ENCODE data around the gene KLHDC3. TPM values are rescaled to one million over a fixed set of nuclear protein-coding genes. Genes with fewer than 3 reads are reported as not detected.

Gene KLHDC3
- total RNA-seq, 1 donor from 2014 or later: 52.1 TPM

DNA sequence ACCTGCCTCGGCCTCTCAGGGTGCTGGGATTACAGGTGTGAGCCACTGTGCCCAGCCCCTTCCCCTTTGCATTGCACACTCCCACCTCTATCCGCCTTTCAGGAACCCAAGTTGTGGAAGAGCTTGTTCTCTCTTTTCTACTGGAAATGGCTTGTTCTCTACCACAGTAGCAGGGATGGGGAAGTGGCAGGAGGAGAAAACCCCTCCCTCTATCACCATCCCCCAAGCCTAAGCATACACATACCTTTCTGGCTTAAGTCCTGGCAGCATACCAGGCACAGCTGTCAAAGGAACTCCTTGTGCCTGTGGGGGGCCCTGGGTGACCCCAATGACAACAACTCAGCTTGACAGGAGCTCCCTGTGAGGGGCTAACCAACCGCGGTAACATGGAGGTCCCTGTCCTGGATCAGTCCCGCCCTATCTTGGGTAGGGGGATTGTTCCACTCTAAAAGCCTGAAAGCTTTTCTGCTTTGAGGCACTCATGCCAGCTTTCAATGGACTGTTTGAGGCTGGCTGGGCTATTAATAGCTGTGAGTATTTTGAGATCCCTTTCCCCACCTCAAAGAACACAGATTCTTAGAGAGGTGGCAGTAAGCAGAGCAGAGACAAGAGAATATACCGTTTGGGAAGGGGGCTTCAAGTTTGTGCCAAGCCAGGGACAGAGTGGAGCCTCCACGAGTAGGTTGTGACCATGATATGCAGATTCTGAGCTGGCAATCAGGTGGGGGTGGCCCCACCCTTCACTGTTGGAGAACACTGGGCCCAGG lies 2.3 kb downstream of the KLHDC3 start:
- Histone ChIP-seq H3K27ac (peak overlapping the region; percentile 16), H3K36me3 (peaks cover 0 to 24% of the 10 kb centered on the region in 2 donors), H3K27me3 (no peaks in the 10 kb centered on the region), H3K4me1 (peaks cover 60% of the 10 kb centered on the region), H3K4me3 (no peak overlapping the region), H3K9me3 (no peaks in the 10 kb centered on the region)
- intact Hi-C loops (cut with DNase I): loop anchor here (10.0 kb wide), 1 partner anchor 112 kb away; no protein-coding TSS in a partner anchor
- DNase-seq (ENCODE audit: extremely low spot score in 2 of 2): no peak
- no peak for TF ChIP-seq POLR2A (IDR thresholded peaks at IDR 0.05)

- Histone ChIP-seq H3K36me3 (peaks cover 0 to 19% of the 10 kb centered on the region in 2 donors), H3K27ac (peak overlapping the region; percentile 16), H3K27me3 (no peaks in the 10 kb centered on the region), H3K4me1 (peaks cover 60% of the 10 kb centered on the region), H3K4me3 (no peak overlapping the region), H3K9me3 (no peaks in the 10 kb centered on the region)
- intact Hi-C loops (cut with DNase I): loop anchor here (10.0 kb wide), 1 partner anchor 112 kb away; no protein-coding TSS in a partner anchor
- TF ChIP-seq POLR2A (IDR thresholded peaks at IDR 0.05) (no peak), CTCF (IDR thresholded peaks at IDR 0.05) (no peak), POLR2AphosphoS5 (IDR thresholded peaks at IDR 0.05; ENCODE audit: insufficient read depth in 1 of 2, low read depth in 1 of 2) (no peak)
- DNase-seq (ENCODE audit: extremely low spot score in 2 of 2): no peak
These were observed 2.9 kb downstream of the KLHDC3 start for GRCh38 chr6:43016943-43017334.

DNA sequence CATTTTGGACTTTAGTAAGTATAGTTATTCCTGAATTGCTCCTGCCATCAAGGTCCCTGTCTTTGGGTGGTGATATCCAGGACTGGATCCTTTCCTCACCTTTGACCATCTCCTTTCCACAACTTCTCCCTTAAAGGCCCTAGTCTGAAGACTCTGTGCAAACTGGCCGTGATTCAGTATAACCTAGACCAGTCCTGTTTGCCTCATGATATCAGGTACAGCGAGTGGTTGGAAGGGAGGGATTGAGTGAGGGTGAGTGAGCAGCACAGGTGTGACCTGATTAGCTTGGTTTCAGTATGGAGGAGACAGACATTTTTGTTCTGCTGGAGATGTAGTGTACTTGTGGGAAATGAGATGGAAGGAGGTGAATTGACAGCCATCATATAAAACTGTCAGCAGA lies 5.1 kb downstream of the KLHDC3 start:
- intact Hi-C loops (cut with DNase I): loop anchor here (10.0 kb wide), 1 partner anchor 114 kb away; no protein-coding TSS in a partner anchor
- Histone ChIP-seq H3K36me3 (peaks cover 0 to 23% of the 10 kb centered on the region in 2 donors), H3K9me3 (no peaks in the 10 kb centered on the region), H3K27ac (no peak overlapping the region), H3K4me3 (no peak overlapping the region), H3K27me3 (no peaks in the 10 kb centered on the region), H3K4me1 (peaks cover 68% of the 10 kb centered on the region)
- TF ChIP-seq CTCF (IDR thresholded peaks at IDR 0.05): no peak
- no peak for TF ChIP-seq POLR2A (IDR thresholded peaks at IDR 0.05)
- TF ChIP-seq POLR2AphosphoS5 (IDR thresholded peaks at IDR 0.05; ENCODE audit: insufficient read depth in 1 of 2, low read depth in 1 of 2): no peak
- no peak for DNase-seq (ENCODE audit: extremely low spot score in 2 of 2)

GRCh38 chr6:43020052-43020705 lies 6.1 kb downstream of the KLHDC3 start:
- intact Hi-C loops (cut with DNase I): no loop called here
- no peak overlapping the region for H3K4me3 ChIP-seq
- peaks cover 66% of the 10 kb centered on the region for H3K4me1 ChIP-seq
- no peaks in the 10 kb centered on the region for H3K9me3 ChIP-seq
- TF ChIP-seq CTCF (IDR thresholded peaks at IDR 0.05) (no peak), POLR2A (IDR thresholded peaks at IDR 0.05) (no peak), POLR2AphosphoS5 (IDR thresholded peaks at IDR 0.05; ENCODE audit: insufficient read depth in 1 of 2, low read depth in 1 of 2) (no peak)
- H3K36me3 ChIP-seq: peaks cover 0 to 28% of the 10 kb centered on the region in 2 donors
- no peaks in the 10 kb centered on the region for H3K27me3 ChIP-seq
- peak overlapping the region; percentile 79 for H3K27ac ChIP-seq
- no peak for DNase-seq (ENCODE audit: extremely low spot score in 2 of 2)

DNA sequence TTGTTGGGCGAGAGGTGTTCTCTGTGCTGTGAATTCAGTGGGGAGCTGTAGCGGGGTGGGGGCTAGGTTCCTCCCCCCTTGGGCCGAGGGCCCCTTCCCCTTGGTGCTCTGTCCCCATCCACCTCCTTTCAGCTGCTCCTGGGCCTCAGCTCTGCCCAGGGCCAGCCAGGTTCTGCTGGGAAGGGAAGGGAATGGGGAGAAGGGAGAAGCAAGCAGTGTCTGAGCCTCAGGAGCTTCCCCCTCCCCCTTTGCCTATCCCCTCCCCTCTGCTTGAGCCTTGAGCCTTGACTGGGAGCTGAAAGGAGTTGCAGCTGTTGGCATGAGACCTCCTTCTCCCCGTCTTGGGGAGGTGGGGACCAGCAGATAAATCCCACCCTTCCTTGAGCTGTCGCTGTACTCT lies 6.8 kb downstream of the KLHDC3 start:
- peak overlapping the region; percentile 89 to 92 for H3K4me3 ChIP-seq
- intact Hi-C loops (cut with DNase I): no loop called here

More for the DNA sequence above, 6.8 kb downstream of the KLHDC3 start:
- H3K27ac ChIP-seq: peak overlapping the region; percentile 79
- no peaks in the 10 kb centered on the region for H3K27me3 ChIP-seq
- H3K36me3 ChIP-seq: peaks cover 0 to 34% of the 10 kb centered on the region in 2 donors
- no peak for TF ChIP-seq POLR2A (IDR thresholded peaks at IDR 0.05)
- TF ChIP-seq CTCF (IDR thresholded peaks at IDR 0.05): no peak
- TF ChIP-seq POLR2AphosphoS5 (IDR thresholded peaks at IDR 0.05; ENCODE audit: insufficient read depth in 1 of 2, low read depth in 1 of 2): no peak
- peaks cover 59% of the 10 kb centered on the region for H3K4me1 ChIP-seq
- no peaks in the 10 kb centered on the region for H3K9me3 ChIP-seq
- no peak for DNase-seq (ENCODE audit: extremely low spot score in 2 of 2)

All from vagina (tissue), 2 donors.